B cell (primary cell): Measurements from ENCODE around the gene CEP112. TPM values are rescaled to one million over a fixed set of nuclear protein-coding genes. Genes with fewer than 3 reads are reported as not detected.

Experiments used
- ATAC-seq: fragments of 200-7000 bp; cut with Tn5 transposase; one replicate; pipeline ENCODE4 v1.10.0; 2021; ENCODE audit warnings: low read depth, mild to moderate bottlenecking, moderate number of reproducible peaks, moderate library complexity
- CTCF ChIA-PET: fragments of 350-600 bp; sonication (Branson Sonifier 250); formaldehyde crosslinking; loops from one replicate; lab custom pipeline; 2021; ENCODE audit warnings: antibody characterized with exemption, inconsistent platforms; lab: Charles Lee
- POLR2A ChIA-PET: fragments of 350-600 bp; sonication (Branson Sonifier 250); formaldehyde crosslinking; loops from one replicate; lab custom pipeline; 2021; ENCODE audit warnings: antibody characterized with exemption; lab: Charles Lee
- DNase-seq: peaks from one replicate; pipeline ENCODE4 v3.0.0; 2013
- H2AFZ ChIP-seq: 2 replicates; pipeline ENCODE4 v1.6.1; 2012; ENCODE audit warnings: mild to moderate bottlenecking, low read depth, low read length; ENCODE audit not compliant: insufficient read depth, poor library complexity, severe bottlenecking
- H3K27ac ChIP-seq, 2 donors: 1 replicate in 1 of 2; 2 replicates in 1 of 2; pipeline ENCODE4 v1.5.1; 2012 to 2013; ENCODE audit warnings: low read length in 2 of 2, mild to moderate bottlenecking in 2 of 2, moderate library complexity in 1 of 2
- H3K27me3 ChIP-seq, 4 experiments: fragments of 200-600 bp in 1 of 4; sonication (generic) in 1 of 4; replicated peaks in 1 of 4; 1 replicate in 2 of 4; 2 replicates in 2 of 4; pipeline versions ENCODE4 v1.6.1 to v1.7.0; 2013 to 2016; ENCODE audit warnings: low read length in 3 of 4, mild to moderate bottlenecking in 2 of 4, mixed read lengths in 1 of 4, moderate library complexity in 1 of 4; ENCODE audit not compliant: insufficient read depth in 4 of 4, control insufficient read depth in 3 of 4; ENCODE audit errors: control extremely low read depth in 1 of 4
- H3K36me3 ChIP-seq, 2 experiments: replicated peaks in 1 of 2; 1 replicate in 1 of 2; 2 replicates in 1 of 2; pipeline versions ENCODE4 v1.6.1 to v1.7.1; 2013; ENCODE audit warnings: low read length in 1 of 2; ENCODE audit not compliant: insufficient read depth in 2 of 2, control insufficient read depth in 1 of 2; ENCODE audit errors: control extremely low read depth in 1 of 2, extremely low read depth in 1 of 2
- H3K4me1 ChIP-seq, 2 donors: fragments of 200-600 bp in 1 of 2; sonication (generic) in 1 of 2; 1 replicate in 1 of 2; 2 replicates in 1 of 2; pipeline versions ENCODE4 v1.5.1 to v1.6.1; 2013 to 2017; ENCODE audit warnings: low read length in 2 of 2; ENCODE audit not compliant: control insufficient read depth in 2 of 2, insufficient read depth in 2 of 2
- H3K4me2 ChIP-seq: replicated peaks from 2 replicates; pipeline ENCODE3; 2012; ENCODE audit warnings: mild to moderate bottlenecking, low read depth, low read length; ENCODE audit not compliant: poor library complexity, severe bottlenecking
- H3K4me3 ChIP-seq, 5 experiments: fragments of 200-600 bp in 1 of 5; sonication (generic) in 1 of 5; 1 replicate in 3 of 5; 2 replicates in 2 of 5; pipeline versions ENCODE4 v1.5.1 to v1.7.0; 2011 to 2016; ENCODE audit warnings: low read length in 4 of 5, mild to moderate bottlenecking in 4 of 5, low read depth in 2 of 5, control low read depth in 1 of 5, moderate library complexity in 1 of 5; ENCODE audit not compliant: insufficient read depth in 1 of 5; ENCODE audit errors: control extremely low read depth in 1 of 5, extremely low read depth in 1 of 5
- H3K79me2 ChIP-seq: fragments of 200-600 bp; sonication (generic); one replicate; pipeline ENCODE4 v1.6.0; 2016; ENCODE audit warnings: low read length; ENCODE audit not compliant: control insufficient read depth, insufficient read depth
- H3K9ac ChIP-seq: fragments of 200-600 bp; sonication (generic); 2 replicates; pipeline ENCODE4 v1.6.1; 2017; ENCODE audit warnings: mild to moderate bottlenecking, low read length, moderate library complexity
- H3K9me3 ChIP-seq, 3 donors: one replicate each; pipeline versions ENCODE4 v1.6.1 to v1.7.1; 2013; ENCODE audit warnings: low read length in 2 of 3; ENCODE audit not compliant: control insufficient read depth in 2 of 3, insufficient read depth in 1 of 3; ENCODE audit errors: control extremely low read depth in 1 of 3
- H4K20me1 ChIP-seq: 2 replicates; pipeline ENCODE4 v1.6.0; 2012; ENCODE audit warnings: mild to moderate bottlenecking, low read length; ENCODE audit not compliant: insufficient read depth, control insufficient read depth, poor library complexity, severe bottlenecking
- H3K27ac Mint-ChIP-seq: one replicate; pipeline ENCODE4 v1.8.0; 2021; ENCODE audit warnings: mixed read lengths
- H3K27me3 Mint-ChIP-seq: one replicate; pipeline ENCODE4 v1.8.0; 2021; ENCODE audit warnings: mixed read lengths
- H3K4me1 Mint-ChIP-seq: one replicate; pipeline ENCODE4 v1.8.0; 2021; ENCODE audit warnings: mixed read lengths
- H3K4me3 Mint-ChIP-seq: one replicate; pipeline ENCODE4 v1.8.0; 2021; ENCODE audit warnings: mixed read lengths
- H3K9me3 Mint-ChIP-seq: one replicate; pipeline ENCODE4 v1.8.0; 2022; ENCODE audit warnings: mixed read lengths; ENCODE audit not compliant: insufficient read depth
- EZH2 ChIP-seq: IDR thresholded peaks from 2 replicates; pipeline ENCODE4 v1.6.1; 2012; ENCODE audit warnings: borderline replicate concordance, low read depth, mild to moderate bottlenecking, moderate library complexity, low read length; ENCODE audit not compliant: insufficient read depth, poor library complexity, severe bottlenecking
- WGBS: methylation state at CpG from one replicate; pipeline ENCODE4 v1.1.5; 2013; ENCODE audit warnings: missing lambda C conversion rate; ENCODE audit not compliant: insufficient coverage; 5-methylcytosine and 5-hydroxymethylcytosine counted together
- intact Hi-C: fragments of 100-400 bp; cut with micrococcal nuclease; formaldehyde crosslinking; loops from one replicate; pipeline ENCODE4 v1.10.0; 2022
- polyA plus RNA-seq: library from polyadenylated mRNA; depleted of rRNA; stranded (reverse); fragments of >200 nt; gene quantifications from 2 replicates; pipeline ENCODE4 v1.2.3, GENCODE V29; 2012
- total RNA-seq, 2 donors: library from RNA; stranded (reverse); fragments of 120-200 nt in 1 of 2; gene quantifications; 1 replicate in 1 of 2; 2 replicates in 1 of 2; pipeline versions ENCODE4 v1.2.3 to v1.2.4, GENCODE V29; 2013 to 2022
- TF ChIP-seq, protein P1 (sequence below): fragments of 200-600 bp; IDR thresholded peaks from one replicate; pipeline ENCODE4 v1.8.0; 2022; ENCODE audit warnings: antibody characterized with exemption, mild to moderate bottlenecking

Gene CEP112
- total and polyA plus RNA-seq, 2 donors (not counting 1 experiment from before 2014, with no cell fraction given) = 0.57 to 4.6 TPM

DNA sequence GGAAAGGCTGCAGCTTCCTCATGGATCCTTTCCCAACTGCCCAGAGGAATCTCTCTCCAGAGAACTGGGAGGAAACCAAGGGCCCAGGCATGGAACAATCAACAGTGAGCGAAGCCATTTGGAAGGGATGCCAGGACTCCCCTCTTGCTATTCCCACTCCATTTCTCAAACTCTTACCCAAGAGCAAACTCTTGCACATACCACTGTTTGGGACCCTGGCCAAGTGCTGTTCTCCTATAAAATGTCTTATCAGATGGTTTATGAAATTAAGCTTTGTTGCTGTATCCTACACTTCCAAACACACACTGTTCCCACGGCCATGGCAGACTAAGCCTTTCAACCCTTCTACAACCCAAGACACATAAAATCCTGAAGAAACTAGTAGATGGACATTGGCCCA, 582.2 kb downstream of the CEP112 start:
- Histone ChIP-seq H3K27me3 (no peaks in the 10 kb centered on the region), H3K36me3 (no peaks in the 10 kb centered on the region), H4K20me1 (no peaks in the 10 kb centered on the region), H3K4me2 (no peak overlapping the region), H3K9me3 (no peaks in the 10 kb centered on the region), H3K9ac (no peak overlapping the region), H3K27ac (no peak overlapping the region), H3K4me1 (no peaks in the 10 kb centered on the region), H3K4me3 (no peak overlapping the region), H2AFZ (no peak overlapping the region), H3K79me2 (no peaks in the 10 kb centered on the region)
- H3K27me3 Mint-ChIP-seq = peaks cover 6% of the 10 kb centered on the region
- ChIA-PET CTCF (no interaction called here), POLR2A (no interaction called here)
- H3K9me3 Mint-ChIP-seq = no peaks in the 10 kb centered on the region
- TF ChIP-seq, protein P1, sequence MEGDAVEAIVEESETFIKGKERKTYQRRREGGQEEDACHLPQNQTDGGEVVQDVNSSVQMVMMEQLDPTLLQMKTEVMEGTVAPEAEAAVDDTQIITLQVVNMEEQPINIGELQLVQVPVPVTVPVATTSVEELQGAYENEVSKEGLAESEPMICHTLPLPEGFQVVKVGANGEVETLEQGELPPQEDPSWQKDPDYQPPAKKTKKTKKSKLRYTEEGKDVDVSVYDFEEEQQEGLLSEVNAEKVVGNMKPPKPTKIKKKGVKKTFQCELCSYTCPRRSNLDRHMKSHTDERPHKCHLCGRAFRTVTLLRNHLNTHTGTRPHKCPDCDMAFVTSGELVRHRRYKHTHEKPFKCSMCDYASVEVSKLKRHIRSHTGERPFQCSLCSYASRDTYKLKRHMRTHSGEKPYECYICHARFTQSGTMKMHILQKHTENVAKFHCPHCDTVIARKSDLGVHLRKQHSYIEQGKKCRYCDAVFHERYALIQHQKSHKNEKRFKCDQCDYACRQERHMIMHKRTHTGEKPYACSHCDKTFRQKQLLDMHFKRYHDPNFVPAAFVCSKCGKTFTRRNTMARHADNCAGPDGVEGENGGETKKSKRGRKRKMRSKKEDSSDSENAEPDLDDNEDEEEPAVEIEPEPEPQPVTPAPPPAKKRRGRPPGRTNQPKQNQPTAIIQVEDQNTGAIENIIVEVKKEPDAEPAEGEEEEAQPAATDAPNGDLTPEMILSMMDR = no peak
- TF ChIP-seq EZH2 = no peak
- H3K27ac Mint-ChIP-seq = no peak overlapping the region
- H3K4me1 Mint-ChIP-seq = no peaks in the 10 kb centered on the region
- intact Hi-C loops = no loop called here
- H3K4me3 Mint-ChIP-seq = no peak overlapping the region
- ATAC-seq (no peak), DNase-seq (no peak)
- 100% methylated on average over 1 of the region's 2 CpGs for WGBS

DNA sequence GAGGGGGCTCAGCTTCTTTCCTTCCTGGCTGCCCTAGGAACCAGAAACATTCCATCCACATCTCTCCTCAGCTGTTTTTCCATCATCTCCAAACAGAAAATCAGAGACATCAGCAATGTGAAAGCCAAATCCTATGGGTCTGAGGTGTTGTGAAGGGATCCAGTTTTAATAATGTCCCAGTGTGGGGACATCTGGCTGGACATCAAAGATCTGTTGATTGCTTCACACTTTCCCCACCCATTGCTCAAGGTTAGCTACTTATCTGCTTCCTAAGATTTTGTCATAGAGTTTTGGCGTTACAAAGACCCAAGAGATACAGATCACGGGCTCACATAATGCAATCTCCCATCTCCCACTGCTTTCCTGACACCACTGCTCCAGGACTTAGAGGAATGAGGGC, 582.6 kb downstream of the CEP112 start:
- ATAC-seq = no peak
- Histone ChIP-seq H3K27me3 (no peaks in the 10 kb centered on the region), H2AFZ (no peak overlapping the region), H3K9me3 (no peaks in the 10 kb centered on the region), H3K79me2 (no peaks in the 10 kb centered on the region), H4K20me1 (no peaks in the 10 kb centered on the region), H3K4me3 (no peak overlapping the region), H3K27ac (no peak overlapping the region), H3K36me3 (no peaks in the 10 kb centered on the region), H3K4me2 (no peak overlapping the region), H3K4me1 (no peaks in the 10 kb centered on the region), H3K9ac (no peak overlapping the region)
- H3K4me1 Mint-ChIP-seq = no peaks in the 10 kb centered on the region
- H3K27ac Mint-ChIP-seq = no peak overlapping the region
- intact Hi-C loops = no loop called here
- WGBS = 79% methylated on average over 2 of the region's 2 CpGs
- ChIA-PET POLR2A (no interaction called here), CTCF (no interaction called here)
- H3K27me3 Mint-ChIP-seq = peaks cover 6% of the 10 kb centered on the region
- TF ChIP-seq, protein P1 = no peak
- no peak for TF ChIP-seq EZH2
- no peak overlapping the region for H3K4me3 Mint-ChIP-seq
- DNase-seq = no peak
- H3K9me3 Mint-ChIP-seq = no peaks in the 10 kb centered on the region
